Right renal pelvis (tissue), 4 donors: Measurements from ENCODE around the gene DGKB. TPM values are rescaled to one million over a fixed set of nuclear protein-coding genes. Genes with fewer than 3 reads are reported as not detected.

Experiments
- DNase-seq, 4 donors: peaks; one replicate each; pipeline ENCODE4 v3.0.0-alpha.2; 2013; ENCODE audit warnings: low read depth in 4 of 4, low spot score in 3 of 4, missing footprints in 1 of 4
- polyA plus RNA-seq, 4 donors: library from polyadenylated mRNA; unstranded; fragments of 120-200 nt; gene quantifications; one replicate each; pipeline ENCODE4 v1.2.1, GENCODE V29; 2013; ENCODE audit not compliant: insufficient read length in 4 of 4

Gene DGKB
- polyA plus RNA-seq, 4 donors, result 2.8 to 3.4 (median 3.1) TPM

DNA sequence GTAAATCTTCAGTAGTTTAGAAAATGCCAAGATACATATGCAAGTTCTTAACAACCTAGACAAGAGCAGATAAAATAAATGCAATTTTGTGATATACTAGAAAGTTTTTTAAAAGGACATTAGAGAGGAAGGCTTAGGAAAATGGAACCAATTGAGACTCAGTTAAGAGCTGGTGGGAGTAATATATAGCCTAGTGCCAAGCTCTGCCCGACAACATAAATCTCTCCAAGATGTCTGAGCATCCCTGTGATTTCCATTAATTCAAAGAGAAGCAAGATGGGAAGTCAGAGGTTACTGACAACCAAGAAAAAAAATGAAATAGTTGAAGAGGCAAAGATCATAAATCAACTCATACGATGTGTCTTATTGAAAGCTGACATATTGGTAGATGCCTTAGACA, 74.5 kb downstream of the DGKB start:
- no peak for DNase-seq

DNA sequence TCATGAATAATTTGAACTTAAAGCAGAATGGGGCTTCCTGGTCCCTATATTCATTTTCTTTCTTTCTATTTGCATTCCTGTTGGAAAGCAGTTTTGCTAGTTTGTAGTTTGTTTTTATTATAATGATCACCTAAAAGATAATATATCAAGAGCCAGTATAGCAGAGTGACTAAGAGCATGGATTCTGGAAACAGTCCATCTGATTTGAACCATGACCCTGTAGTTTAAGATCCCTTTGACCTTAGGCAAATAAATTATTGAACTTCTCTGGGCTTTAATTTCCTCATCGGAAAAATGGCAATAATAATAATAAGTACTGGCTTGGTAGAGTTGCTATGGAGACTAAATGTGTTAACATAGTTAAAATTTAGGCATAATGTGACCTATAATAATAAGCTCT, 76.1 kb downstream of the DGKB start:
- no peak for DNase-seq

DNA sequence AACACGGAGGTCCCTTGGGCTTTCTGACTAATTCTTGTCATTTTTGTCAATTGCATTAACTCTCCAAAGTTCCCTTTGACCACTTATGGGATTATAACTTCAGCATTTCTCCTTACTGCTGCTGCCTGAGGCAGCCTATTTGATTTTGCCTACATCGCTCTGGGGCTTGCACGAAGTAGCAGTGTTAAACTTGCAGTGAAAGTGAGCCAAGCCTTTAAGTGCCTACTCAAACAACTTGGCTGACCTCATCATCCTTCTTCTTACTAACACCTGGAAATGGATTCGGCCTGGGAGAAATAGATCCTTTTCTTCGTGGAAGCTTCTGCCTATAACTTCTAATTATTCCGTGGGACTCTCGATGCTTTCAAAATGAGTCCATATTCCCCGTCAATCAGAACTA, 76.6 kb downstream of the DGKB start:
- DNase-seq, result no peak

DNA sequence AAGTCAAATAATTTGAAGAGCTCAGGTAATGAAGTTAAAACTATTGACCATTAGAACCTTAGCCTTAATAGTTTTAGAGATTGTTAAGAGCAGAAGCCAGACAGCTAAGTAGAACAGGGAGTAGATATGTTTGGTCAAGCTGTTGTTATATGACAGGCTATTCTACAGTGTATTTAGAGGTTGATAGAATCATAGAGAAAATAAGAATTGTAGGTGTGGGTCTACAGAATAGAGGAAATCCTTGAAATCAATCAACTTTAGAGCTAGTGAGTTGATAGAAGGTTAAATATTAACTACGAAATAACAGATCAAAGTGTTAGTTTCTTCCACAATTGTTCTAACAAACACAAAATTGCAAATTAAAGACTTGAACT, 80.1 kb downstream of the DGKB start:
- DNase-seq, result no peak

DNA sequence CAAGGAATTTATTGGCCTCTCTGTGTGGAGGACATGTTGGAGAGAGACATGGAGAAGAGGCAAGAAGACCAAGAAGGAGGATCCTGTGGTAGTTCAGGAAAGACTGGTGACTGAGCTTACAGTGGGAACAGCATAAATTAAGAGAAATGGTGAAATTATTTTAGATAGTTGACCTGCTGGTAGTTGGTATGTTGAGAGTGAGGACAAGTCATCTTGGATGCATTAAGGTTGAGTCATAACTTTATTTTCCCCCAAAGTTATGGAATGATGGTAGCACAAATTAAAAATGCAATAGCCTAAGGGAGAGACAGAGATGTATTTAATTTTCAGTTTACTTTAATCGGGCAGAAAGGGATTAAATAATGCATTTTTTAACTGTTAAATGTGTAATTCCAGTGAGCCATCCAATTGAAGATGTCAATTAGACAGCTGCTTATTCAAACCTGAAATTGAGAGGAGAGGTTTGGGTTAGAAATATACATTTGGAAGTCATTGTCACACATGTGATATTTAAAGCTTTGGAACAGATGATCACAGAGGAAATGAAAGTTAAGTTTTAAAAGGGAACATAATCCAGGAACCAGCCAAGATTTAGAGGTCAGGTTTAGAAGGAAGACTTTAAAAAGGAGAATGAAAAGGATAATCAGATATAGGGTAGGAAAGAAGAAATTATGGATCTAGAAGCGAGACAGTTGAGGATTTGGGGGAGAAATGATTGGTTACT, 80.6 kb downstream of the DGKB start:
- DNase-seq, result no peak

DNA sequence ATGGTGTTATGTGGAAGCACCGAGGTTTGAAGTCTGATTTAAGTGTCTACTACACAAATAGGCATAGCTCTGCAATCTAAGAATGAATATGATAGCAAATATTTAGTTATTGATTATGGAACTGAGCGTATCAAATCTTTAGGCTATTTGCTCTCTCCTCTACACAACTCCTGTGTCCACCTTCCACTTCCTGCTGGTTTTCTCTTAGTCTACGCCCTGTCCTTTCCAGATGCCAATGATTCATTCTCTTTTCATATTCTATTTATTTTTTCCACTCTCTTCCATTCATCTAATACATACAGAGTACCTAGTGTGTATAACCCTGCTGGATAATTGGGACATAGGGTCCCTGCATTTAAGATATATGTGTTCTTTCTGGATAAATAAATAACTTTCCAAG, 83.7 kb downstream of the DGKB start:
- DNase-seq, result no peak

DNA sequence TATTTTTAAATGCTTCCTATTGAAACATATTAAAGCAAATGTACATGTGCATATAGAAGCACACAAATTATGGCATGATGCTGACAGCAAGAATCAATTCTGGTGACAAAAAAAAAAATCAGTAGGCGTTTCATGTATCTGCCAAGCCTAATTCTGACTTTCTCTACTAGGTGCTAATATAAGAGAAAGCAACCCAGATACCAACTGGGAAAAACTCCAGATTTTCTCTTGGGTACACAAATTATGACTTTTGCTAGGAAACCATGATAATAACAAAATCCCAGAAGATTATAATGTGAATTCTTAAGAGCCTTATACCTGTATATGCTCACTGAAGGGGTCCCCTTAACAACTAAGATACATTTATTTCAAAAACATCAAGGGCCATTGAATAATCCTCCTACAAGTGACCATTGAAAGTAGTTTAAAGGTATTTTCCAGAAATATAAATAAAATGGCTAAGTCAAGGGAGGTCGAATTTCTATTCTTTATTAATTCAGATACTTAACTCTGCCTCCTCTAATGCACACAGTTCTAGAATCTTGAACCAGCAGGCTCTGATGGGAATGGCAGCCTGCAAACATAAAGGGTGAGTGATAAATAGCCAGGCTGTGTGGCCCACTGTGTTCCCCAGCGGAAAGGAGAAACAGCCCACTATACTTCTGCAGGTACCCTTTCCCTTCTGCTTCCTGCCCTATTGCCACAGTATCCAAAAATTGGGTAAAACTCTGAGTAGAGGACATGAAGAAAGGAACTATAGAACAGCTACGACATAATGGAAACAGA, 84.5 kb downstream of the DGKB start:
- no peak for DNase-seq

DNA sequence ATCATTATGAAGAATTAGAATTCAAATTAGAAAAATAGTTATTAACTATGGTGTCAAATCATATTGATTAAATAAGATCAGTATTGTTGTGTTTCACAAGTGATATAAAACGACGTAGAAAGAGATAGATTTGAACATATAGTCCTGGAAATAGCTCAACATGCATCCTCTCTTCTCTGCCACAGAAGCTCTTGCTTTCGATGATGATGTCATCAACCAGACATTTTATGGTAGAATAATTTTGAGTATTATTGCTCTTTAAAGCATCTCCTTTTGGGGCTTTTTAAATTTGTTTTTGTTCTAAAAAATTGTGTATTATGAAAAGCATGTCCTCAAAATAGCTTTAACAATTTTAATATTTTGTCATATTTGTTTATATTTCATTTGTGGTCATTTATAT, 95.0 kb downstream of the DGKB start:
- no peak for DNase-seq

DNA sequence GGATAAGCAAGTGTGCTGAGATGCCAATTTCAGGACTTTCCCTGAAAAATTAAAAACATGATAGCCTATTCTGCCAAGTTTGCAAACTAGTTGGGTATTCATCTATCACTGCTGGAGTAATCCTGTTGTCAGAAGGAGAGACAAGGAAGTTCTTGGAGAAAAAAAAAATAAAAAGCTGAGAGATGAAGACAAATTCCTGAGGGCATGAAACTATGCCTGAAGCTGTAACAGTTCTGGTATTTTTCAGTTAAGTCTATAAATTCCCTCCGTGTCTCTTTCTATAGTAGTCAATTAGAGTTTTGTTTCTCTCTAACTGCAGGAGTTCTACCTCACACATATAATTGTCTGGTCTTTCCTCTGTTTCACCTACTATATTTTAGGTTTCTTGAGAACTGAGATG, 95.7 kb downstream of the DGKB start:
- no peak for DNase-seq

DNA sequence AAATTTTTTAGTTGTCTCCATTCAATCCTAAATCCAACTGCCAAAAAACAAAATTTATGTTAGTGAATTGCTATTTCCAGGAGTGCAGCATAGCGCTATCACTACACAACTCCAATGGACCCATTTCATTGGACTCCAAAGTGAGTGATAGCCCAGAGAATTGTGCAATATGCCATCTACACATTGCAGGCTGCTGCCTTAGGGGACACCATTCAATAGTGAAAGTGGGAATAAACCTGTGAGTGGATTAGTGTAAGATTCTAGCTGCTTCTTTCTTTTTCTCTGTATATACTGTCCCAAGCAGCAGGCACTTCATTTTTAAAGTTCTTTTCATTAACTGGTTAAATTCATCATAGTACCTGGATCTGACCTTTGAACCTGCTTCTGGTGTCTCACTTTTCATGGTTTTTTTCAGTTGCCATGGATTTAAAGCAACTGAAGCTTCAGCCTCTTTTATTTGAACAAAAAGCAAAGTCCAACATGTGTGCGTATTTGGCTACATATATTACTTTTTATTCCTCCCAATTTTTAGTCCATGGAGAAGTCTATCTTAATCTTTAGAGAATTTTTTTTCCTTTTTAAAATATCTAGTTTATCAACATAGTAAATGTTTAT, 97.3 kb downstream of the DGKB start:
- no peak for DNase-seq

DNA sequence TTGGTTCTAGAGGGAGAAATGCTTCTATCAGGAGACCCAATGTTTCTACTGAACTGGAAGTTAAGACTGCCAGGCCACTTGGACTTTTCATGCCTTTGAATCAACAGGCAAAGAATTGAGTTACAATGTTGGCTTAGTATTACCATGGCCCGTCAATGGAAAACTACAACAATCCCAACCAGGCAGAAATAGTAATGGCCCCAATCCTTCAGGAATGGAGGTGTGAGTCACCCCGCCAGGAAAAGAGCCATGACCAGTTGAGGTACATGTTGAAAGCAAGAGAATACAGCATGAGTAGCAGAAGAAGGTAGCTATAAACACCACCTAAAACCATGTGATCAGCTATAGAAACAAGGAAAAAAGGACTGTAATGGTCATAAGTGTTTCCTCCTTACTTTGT, 101.9 kb downstream of the DGKB start:
- DNase-seq, result no peak

DNA sequence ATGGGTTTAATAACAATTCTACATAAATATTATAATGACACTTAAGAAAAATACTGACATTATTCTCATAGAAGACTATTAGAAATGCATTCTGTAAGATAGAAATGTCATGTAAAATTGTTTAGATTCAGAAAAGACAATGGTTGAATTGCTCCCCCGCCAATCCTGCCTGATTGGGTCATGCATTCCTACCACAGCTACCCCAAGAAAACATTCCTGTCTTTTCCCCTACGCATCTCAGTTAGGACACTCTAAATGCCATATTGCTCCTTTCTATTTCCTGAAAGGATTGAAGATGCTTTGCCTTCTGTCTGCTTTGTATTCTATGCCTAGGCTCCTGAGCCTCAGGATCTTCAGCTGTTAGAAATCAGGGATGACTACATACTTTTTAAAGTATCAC, 109.4 kb downstream of the DGKB start:
- DNase-seq, result no peak

DNA sequence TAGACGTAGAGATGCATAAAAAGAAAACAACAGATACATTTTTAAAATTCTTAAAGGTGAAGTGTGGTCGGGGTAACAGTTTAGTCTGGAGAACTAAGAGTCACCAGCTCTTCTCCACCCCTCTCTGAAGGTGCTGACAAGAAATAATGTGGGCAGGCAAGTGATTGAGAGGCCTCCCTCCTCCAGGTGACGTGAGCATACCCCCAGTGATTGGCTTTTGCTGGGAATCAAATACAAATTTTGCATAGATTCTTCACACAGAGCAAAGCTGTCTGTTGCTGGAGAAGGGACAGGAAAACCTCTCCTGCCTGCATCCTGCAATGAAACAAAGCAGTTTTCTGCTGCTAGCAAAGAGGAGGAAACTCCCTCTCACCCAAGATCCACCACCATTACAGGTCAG, 115.0 kb downstream of the DGKB start:
- no peak for DNase-seq

DNA sequence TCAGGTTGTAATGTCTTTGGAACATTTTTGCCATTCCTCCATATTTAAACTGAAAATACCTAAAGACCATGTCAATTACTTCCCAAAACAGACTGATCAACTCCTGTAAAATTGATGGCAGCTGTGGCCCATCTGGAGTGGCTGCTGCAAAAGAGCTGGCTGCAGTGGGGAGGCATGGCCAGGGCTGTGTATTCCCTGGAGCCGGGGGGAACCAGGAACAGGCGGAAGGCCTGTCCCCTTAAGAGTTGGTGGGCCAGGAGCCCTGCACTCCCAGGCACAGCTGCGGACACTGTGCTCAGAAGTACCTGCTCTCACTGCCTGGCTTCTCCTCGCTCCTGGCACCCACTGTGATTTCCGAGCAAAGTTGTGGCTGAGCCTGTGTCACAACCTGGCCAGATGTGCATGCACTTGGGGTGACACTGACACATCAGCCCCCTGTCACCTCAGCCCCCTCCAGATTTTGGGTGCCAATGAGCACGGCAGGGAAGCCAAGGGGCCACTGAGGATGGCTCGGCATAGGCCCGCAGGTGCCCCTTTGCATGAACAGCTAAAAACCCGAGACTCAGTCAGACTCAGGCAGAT, 116.1 kb downstream of the DGKB start:
- DNase-seq, result no peak

DNA sequence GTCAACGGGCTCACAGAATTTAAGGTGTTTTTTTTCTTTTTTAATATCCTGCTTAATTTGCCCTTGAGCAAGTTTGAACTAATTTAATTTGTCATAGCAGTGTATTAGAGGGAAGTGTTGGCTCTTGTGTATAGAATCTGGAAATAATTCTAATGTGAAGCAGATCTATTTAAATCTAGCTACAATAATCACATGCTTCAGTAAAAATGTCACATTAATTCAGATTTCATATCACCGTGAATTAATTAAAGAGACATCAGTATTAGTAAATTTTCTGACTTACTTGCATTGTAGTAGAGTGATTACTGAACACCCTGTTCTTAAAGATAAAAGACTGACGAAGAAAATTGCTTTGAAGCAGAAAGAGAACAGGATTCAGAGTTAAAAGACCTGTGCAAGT, 124.7 kb downstream of the DGKB start:
- DNase-seq, result no peak

DNA sequence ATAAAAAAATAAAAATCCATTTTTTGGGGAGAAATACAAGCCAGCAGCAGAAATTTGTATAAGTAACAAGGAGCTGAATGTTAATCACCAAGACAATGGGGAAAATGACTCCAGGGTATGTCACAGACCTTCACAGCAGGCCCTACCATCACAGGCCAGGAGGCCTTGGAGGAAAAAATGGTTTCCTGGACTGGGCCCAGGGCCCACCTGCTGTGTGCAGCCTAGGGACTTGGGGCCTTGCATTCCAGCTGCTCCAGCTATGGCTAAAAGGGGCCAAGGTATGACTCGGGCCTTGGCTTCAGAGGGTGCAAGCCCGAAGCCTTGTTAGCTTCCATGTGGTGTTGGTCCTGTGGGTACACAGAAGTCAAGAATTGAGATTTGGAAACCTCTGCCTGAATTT, 126.3 kb downstream of the DGKB start:
- DNase-seq, result no peak

DNA sequence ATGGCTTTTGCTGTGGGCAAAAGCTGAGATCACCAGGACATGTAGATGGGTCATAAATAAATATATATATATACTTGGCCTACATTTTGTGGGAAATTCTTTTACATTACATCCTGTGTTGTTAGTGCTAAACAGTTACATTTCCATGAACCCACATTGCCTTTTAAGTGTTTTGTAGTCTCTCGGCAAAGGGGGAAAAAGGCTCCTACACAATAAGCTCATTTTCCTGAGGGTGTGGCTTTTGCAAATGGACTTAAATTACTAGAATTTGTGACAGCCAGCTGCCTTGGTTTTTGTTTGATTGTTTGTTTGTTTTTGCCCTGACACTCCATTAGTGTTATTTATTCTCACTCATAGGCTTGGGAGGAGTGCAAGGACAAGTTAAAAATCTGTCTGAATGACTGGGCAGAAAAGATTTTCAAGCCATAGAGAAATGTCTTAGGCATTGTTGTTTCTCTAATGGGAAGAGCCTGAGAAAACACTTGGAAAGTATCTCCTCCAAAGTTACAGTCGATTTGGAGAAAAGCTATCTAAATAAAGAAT, 128.8 kb downstream of the DGKB start:
- DNase-seq, result no peak

DNA sequence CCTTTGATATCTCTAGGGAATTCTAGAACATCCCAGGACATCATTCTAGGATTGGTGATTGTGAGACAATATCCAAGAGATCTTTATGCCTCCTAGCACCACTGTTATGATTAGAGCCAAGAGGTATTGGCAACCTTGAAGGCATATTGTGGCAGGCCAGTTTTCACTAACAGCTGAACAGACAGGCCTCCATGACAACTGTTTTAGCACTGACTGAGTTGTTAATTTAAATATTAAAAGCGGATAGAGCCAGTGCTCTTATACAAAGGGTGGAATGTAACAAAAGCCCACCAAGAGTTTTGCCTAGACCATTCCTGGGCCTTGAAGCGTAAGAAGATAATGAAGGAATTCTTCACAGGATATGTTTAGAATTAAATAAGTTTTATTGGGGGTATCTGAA, 131.9 kb downstream of the DGKB start:
- no peak for DNase-seq

DNA sequence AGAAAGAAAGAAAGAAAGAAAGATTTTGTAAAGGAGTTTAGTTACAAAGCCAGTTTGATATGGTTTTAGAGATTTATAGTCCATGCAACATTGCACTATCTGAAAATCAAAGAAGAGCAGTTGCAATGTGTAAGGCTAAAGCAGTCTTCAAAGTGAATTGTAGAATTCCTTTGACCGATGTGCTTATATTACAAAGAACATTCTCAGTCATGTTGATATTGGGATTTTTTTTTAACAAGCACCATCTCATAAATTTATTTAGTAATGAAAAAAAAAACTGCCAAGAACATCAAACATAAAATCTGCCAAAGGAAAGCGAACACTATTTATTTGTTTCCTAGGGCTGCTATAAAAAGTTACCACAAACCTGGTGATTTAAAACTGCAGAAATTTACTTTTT, 133.3 kb downstream of the DGKB start:
- DNase-seq, result no peak

DNA sequence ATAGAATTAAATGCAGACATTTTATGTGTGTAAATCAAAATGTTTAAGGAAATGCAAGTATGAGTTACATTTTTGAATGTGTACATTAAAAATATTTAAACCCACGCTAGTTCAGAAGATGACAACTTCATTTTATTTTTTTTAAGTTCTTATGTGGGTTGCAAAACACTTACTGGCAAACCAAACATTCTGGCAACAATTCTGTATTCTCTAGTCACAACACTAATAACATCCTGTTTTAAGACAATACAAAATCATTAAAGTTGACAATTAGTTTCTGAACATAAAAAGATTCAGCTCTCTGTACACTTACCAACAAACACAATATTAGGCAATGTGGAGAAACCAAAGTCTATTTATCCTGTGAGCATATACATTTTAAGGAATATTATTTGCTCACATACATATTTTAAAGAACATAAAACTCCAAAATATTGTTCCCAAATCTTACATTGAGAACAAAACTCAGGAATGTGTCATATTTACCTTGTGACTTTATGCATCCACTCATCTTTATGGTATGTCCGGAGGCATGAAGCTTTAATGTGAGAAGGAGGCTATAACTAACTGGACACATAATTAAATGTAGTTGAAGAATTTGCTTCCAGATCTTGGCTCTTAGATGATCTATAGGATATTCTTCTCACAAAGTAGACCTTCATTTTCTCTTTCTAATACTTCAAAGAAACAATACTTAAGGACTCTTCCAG, 134.7 kb downstream of the DGKB start:
- DNase-seq, result no peak

DNA sequence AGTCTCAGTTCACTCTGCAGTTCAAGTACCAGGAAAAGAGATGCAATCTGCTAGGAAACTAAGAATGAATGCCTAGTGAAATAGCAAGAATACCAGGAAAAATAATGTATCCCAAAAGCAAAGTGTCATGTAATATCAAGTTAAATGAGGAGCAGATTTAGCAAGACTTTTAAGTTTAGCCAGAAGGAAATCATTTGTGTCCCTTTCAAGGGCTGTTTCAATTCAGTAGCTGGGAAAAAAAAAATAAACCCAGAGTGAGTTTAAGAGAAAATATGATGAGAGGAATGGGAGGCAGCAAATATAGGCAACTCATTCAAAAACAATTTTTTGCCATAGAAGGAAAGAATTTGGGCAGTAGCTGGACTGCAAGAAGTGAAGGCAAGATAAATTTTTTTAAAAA, 135.8 kb downstream of the DGKB start:
- DNase-seq, result no peak
